Peyer's patch (tissue), 4 donors: ENCODE data around the gene JAZF1. TPM values are rescaled to one million over a fixed set of nuclear protein-coding genes. Genes with fewer than 3 reads are reported as not detected.

Source experiments
- DNase-seq, 3 donors: peaks; one replicate each; pipeline ENCODE4 v3.0.0-alpha.2; 2017 to 2019
- H3K27ac ChIP-seq, 4 donors: fragments of 200-600 bp; sonication (generic); one replicate each; pipeline ENCODE4 v1.5.1; 2016 to 2019
- H3K27me3 ChIP-seq, 2 donors: fragments of 200-600 bp; sonication (generic); one replicate each; pipeline ENCODE4 v1.5.1; 2019
- H3K36me3 ChIP-seq, 3 donors: fragments of 200-600 bp; sonication (generic); one replicate each; pipeline ENCODE4 v1.5.1; 2016 to 2019
- H3K4me1 ChIP-seq, 4 donors: fragments of 200-600 bp; sonication (generic); one replicate each; pipeline ENCODE4 v1.5.1; 2016 to 2019
- H3K4me3 ChIP-seq, 4 donors: fragments of 200-600 bp; sonication (generic); 1 replicate in 3 of 4; 2 replicates in 1 of 4; pipeline ENCODE4 v1.5.1; 2016 to 2019; ENCODE audit warnings: mild to moderate bottlenecking in 1 of 4
- H3K9me3 ChIP-seq, 4 donors: fragments of 200-600 bp; sonication (generic); one replicate each; pipeline ENCODE4 v1.5.1; 2016 to 2019; ENCODE audit warnings: mild to moderate bottlenecking in 1 of 4
- CTCF ChIP-seq, 6 experiments: fragments of 450-650 bp in 4 of 6; fragments of 200-600 bp in 2 of 6; sonication (generic) in 1 of 6; IDR thresholded peaks; one replicate each; pipeline ENCODE4 v1.5.1; 2017 to 2019; ENCODE audit warnings: antibody characterized with exemption in 6 of 6, mild to moderate bottlenecking in 3 of 6, moderate library complexity in 1 of 6
- POLR2A ChIP-seq, 2 donors: fragments of 450-650 bp; IDR thresholded peaks; one replicate each; pipeline ENCODE4 v1.5.1; 2017; ENCODE audit warnings: antibody characterized with exemption in 2 of 2, mild to moderate bottlenecking in 2 of 2, moderate library complexity in 2 of 2
- total RNA-seq, 4 donors: library from RNA; depleted of rRNA; stranded (reverse); fragments of >200 nt; gene quantifications; one replicate each; pipeline ENCODE4 v1.1.0, GENCODE V29; 2016

Gene JAZF1
- total RNA-seq, 4 donors from 2014 or later = 1.9 to 15.7 (median 2.6) TPM

- DNase-seq = no peak
- Histone ChIP-seq H3K27me3 (no peaks in the 10 kb centered on the region), H3K9me3 (no peaks in the 10 kb centered on the region), H3K36me3 (no peaks in the 10 kb centered on the region), H3K27ac (no peak overlapping the region), H3K4me3 (no peak overlapping the region), H3K4me1 (no peaks in the 10 kb centered on the region)
- TF ChIP-seq CTCF (IDR thresholded peaks at IDR 0.05) (no peak), POLR2A (IDR thresholded peaks at IDR 0.05) (no peak)
These were observed 208.3 kb downstream of the JAZF1 start for GRCh38 chr7:27972276-27972675.

DNA sequence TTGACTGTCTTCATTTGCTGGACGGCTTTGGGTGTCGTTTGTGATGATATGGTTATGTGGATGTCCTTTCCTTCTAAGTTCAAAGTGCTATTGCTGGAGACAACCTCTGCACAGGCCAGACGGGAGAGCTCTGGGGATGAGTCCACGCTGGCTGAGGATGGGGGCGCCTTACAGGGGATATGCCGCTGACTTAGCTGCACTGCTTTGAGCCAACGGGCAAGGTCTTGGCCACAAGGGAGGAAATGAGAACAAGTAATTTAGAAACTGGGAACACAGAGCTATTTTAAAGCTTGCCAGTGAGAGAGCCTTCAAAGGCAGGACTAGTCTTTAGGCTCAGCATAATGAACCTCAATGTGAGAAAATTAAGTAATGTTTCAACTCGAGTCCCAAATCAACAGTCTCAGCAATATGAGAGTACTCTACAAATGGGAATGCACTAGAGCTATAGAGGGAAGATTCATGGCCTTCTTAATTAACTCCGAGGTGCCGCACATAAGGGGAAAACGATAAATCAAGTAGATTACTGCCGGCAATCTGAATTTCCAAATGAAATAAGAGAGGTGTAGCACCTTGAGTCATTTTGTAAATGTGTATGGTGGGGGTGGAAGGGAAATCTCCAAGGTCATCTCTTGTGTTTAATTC lies 209.3 kb downstream of the JAZF1 start:
- no peak overlapping the region for H3K4me3 ChIP-seq
- DNase-seq = no peak
- H3K36me3 ChIP-seq = no peaks in the 10 kb centered on the region
- H3K4me1 ChIP-seq = no peaks in the 10 kb centered on the region
- H3K27ac ChIP-seq = no peak overlapping the region
- TF ChIP-seq CTCF (IDR thresholded peaks at IDR 0.05) = no peak
- TF ChIP-seq POLR2A (IDR thresholded peaks at IDR 0.05) = no peak
- H3K9me3 ChIP-seq = no peaks in the 10 kb centered on the region
- H3K27me3 ChIP-seq = no peaks in the 10 kb centered on the region

- H3K9me3 ChIP-seq = no peaks in the 10 kb centered on the region
- no peak for DNase-seq
- H3K27me3 ChIP-seq = no peaks in the 10 kb centered on the region
- TF ChIP-seq POLR2A (IDR thresholded peaks at IDR 0.05) (no peak), CTCF (IDR thresholded peaks at IDR 0.05) (no peak)
- no peaks in the 10 kb centered on the region for H3K4me1 ChIP-seq
- H3K36me3 ChIP-seq = no peaks in the 10 kb centered on the region
- no peak overlapping the region for H3K4me3 ChIP-seq
- H3K27ac ChIP-seq = no peak overlapping the region
These were observed 210.2 kb downstream of the JAZF1 start for GRCh38 chr7:27970350-27970749.

- no peak for DNase-seq
- H3K9me3 ChIP-seq = no peaks in the 10 kb centered on the region
- TF ChIP-seq POLR2A (IDR thresholded peaks at IDR 0.05) (no peak), CTCF (IDR thresholded peaks at IDR 0.05) (no peak)
- H3K36me3 ChIP-seq = no peaks in the 10 kb centered on the region
- H3K4me3 ChIP-seq = no peak overlapping the region
- no peak overlapping the region for H3K27ac ChIP-seq
- H3K4me1 ChIP-seq = no peaks in the 10 kb centered on the region
- no peaks in the 10 kb centered on the region for H3K27me3 ChIP-seq
These were observed 211.2 kb downstream of the JAZF1 start for GRCh38 chr7:27969346-27969745.

DNA sequence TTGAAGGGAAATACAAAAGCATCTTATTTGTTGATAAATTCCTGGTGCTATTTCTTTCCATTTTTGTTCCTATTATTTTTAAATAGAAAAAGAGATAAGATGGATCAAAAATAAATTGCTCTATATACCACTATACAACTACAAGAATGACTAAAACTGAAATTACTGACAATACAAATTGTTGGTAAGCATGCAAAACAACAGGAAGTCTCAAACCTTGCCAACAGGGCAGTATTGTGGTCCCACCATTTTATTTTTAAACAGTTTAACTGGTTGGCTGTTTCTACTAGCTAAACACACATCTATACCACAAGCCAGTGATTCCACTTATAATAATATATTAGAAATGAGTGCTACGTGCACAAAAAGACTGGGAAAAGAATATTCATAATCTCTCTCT lies 213.0 kb downstream of the JAZF1 start:
- H3K9me3 ChIP-seq = no peaks in the 10 kb centered on the region
- H3K27me3 ChIP-seq = no peaks in the 10 kb centered on the region
- no peaks in the 10 kb centered on the region for H3K36me3 ChIP-seq
- TF ChIP-seq POLR2A (IDR thresholded peaks at IDR 0.05) (no peak), CTCF (IDR thresholded peaks at IDR 0.05) (no peak)
- no peaks in the 10 kb centered on the region for H3K4me1 ChIP-seq
- no peak overlapping the region for H3K27ac ChIP-seq
- no peak overlapping the region for H3K4me3 ChIP-seq
- no peak for DNase-seq
